HG03378 (cell line): ENCODE data around the gene NAB1.

Experiments
- ATAC-seq: cut with Tn5 transposase; IDR thresholded peaks from one replicate; pipeline ENCODE4 v1.9.1; 2021; ENCODE audit warnings: mild to moderate bottlenecking, moderate library complexity; ENCODE audit not compliant: unreplicated experiment

Gene NAB1

GRCh38 chr2:190637281-190637734, 11.6 kb upstream of the NAB1 start:
- no peak for ATAC-seq

GRCh38 chr2:190637903-190638618, 10.8 kb upstream of the NAB1 start:
- ATAC-seq, result no peak

GRCh38 chr2:190640117-190640516, 8.8 kb upstream of the NAB1 start:
- no peak for ATAC-seq

- no peak for ATAC-seq
These were observed 7.4 kb upstream of the NAB1 start for GRCh38 chr2:190641469-190641868.

- ATAC-seq, result no peak
These were observed 1.9 kb upstream of the NAB1 start for GRCh38 chr2:190646780-190647522.

GRCh38 chr2:190648289-190649034, 421 bp upstream of the NAB1 start:
- peak; percentile 41 for ATAC-seq

- no peak for ATAC-seq
These were observed 1.0 kb downstream of the NAB1 start for GRCh38 chr2:190649798-190650390.

- no peak for ATAC-seq
These were observed 2.5 kb downstream of the NAB1 start for GRCh38 chr2:190651413-190651812.

GRCh38 chr2:190653231-190653630, 4.3 kb downstream of the NAB1 start:
- no peak for ATAC-seq

- ATAC-seq, result no peak
These were observed 5.0 kb downstream of the NAB1 start for GRCh38 chr2:190653931-190654330.

GRCh38 chr2:190655113-190655512, 6.2 kb downstream of the NAB1 start:
- ATAC-seq, result no peak

- ATAC-seq, result no peak
These were observed 6.7 kb downstream of the NAB1 start for GRCh38 chr2:190655570-190655969.

- no peak for ATAC-seq
These were observed 7.4 kb downstream of the NAB1 start for GRCh38 chr2:190656301-190656700.

- ATAC-seq, result no peak
These were observed 8.8 kb downstream of the NAB1 start for GRCh38 chr2:190657474-190658255.

GRCh38 chr2:190659553-190659952, 10.7 kb downstream of the NAB1 start:
- no peak for ATAC-seq

GRCh38 chr2:190662754-190663153, 13.9 kb downstream of the NAB1 start:
- ATAC-seq, result no peak

GRCh38 chr2:190663348-190663747, 14.5 kb downstream of the NAB1 start:
- no peak for ATAC-seq

GRCh38 chr2:190663839-190664238, 15.0 kb downstream of the NAB1 start:
- ATAC-seq, result no peak

- no peak for ATAC-seq
These were observed 15.4 kb downstream of the NAB1 start for GRCh38 chr2:190664240-190664639.

- no peak for ATAC-seq
These were observed 18.0 kb downstream of the NAB1 start for GRCh38 chr2:190666895-190667294.
